Astrocyte of the cerebellum (primary cell): ENCODE results near the gene EXOSC6.
"Not testable (repeated sequence)": the region's sequence is repeated elsewhere in the genome, so short reads cannot be mapped to it uniquely, and the experiment has no call there.

Experiments used
- DNase-seq: peaks from one replicate; pipeline ENCODE4 v3.0.0-alpha.2; 2011; ENCODE audit warnings: low read depth
- H3K4me3 ChIP-seq: 2 replicates; pipeline ENCODE4 v1.5.1; 2011; ENCODE audit warnings: mild to moderate bottlenecking, low read depth, low read length, moderate library complexity
- in situ Hi-C: cut with HindIII; loops from 2 replicates; pipeline ENCODE4 v1.10.0; 2017; ENCODE audit warnings: low sequenced_read_pairs

EXOSC6 gene

GRCh38 chr16:70223971-70224513, 27.7 kb downstream of the EXOSC6 start:
- in situ Hi-C loops, H3K4me3 ChIP-seq, DNase-seq: not testable (repeated sequence)

GRCh38 chr16:70223216-70223615, 28.5 kb downstream of the EXOSC6 start:
- DNase-seq, in situ Hi-C loops: not testable (repeated sequence)

GRCh38 chr16:70222574-70222973, 29.2 kb downstream of the EXOSC6 start:
- H3K4me3 ChIP-seq, DNase-seq, in situ Hi-C loops: not testable (repeated sequence)

More at GRCh38 chr16:70223216-70223615, 28.5 kb downstream of the EXOSC6 start:
- not testable (repeated sequence) for H3K4me3 ChIP-seq

GRCh38 chr16:70218586-70218985, 33.2 kb downstream of the EXOSC6 start:
- DNase-seq, in situ Hi-C loops, H3K4me3 ChIP-seq: not testable (repeated sequence)

GRCh38 chr16:70206382-70206781, 45.4 kb downstream of the EXOSC6 start:
- H3K4me3 ChIP-seq, DNase-seq, in situ Hi-C loops: not testable (repeated sequence)

- DNase-seq, in situ Hi-C loops, H3K4me3 ChIP-seq: not testable (repeated sequence)
Measured at GRCh38 chr16:70204668-70205405, 46.9 kb downstream of the EXOSC6 start.

GRCh38 chr16:70204010-70204409, 47.7 kb downstream of the EXOSC6 start:
- DNase-seq, H3K4me3 ChIP-seq, in situ Hi-C loops: not testable (repeated sequence)

GRCh38 chr16:70203508-70203907, 48.2 kb downstream of the EXOSC6 start:
- in situ Hi-C loops: not testable (repeated sequence)

GRCh38 chr16:70200063-70200462, 51.7 kb downstream of the EXOSC6 start:
- in situ Hi-C loops, DNase-seq: not testable (repeated sequence)

More at GRCh38 chr16:70203508-70203907, 48.2 kb downstream of the EXOSC6 start:
- DNase-seq, H3K4me3 ChIP-seq: not testable (repeated sequence)

GRCh38 chr16:70199170-70199569, 52.6 kb downstream of the EXOSC6 start:
- DNase-seq, in situ Hi-C loops: not testable (repeated sequence)

More at GRCh38 chr16:70200063-70200462, 51.7 kb downstream of the EXOSC6 start:
- not testable (repeated sequence) for H3K4me3 ChIP-seq

GRCh38 chr16:70198666-70199065, 53.1 kb downstream of the EXOSC6 start:
- in situ Hi-C loops, H3K4me3 ChIP-seq: not testable (repeated sequence)
- peak; percentile 12 for DNase-seq

More at GRCh38 chr16:70199170-70199569, 52.6 kb downstream of the EXOSC6 start:
- H3K4me3 ChIP-seq: not testable (repeated sequence)

- DNase-seq, in situ Hi-C loops: not testable (repeated sequence)
Measured at GRCh38 chr16:70198230-70198629, 53.5 kb downstream of the EXOSC6 start.

GRCh38 chr16:70197611-70198010, 54.1 kb downstream of the EXOSC6 start:
- in situ Hi-C loops, H3K4me3 ChIP-seq, DNase-seq: not testable (repeated sequence)

More at GRCh38 chr16:70198230-70198629, 53.5 kb downstream of the EXOSC6 start:
- H3K4me3 ChIP-seq: not testable (repeated sequence)
